GM21447 (cell line): Measurements from ENCODE around the gene POLG.
"Not testable (repeated sequence)": the region's sequence is repeated elsewhere in the genome, so short reads cannot be mapped to it uniquely, and the experiment has no call there.

ENCODE experiments used
- ATAC-seq: cut with Tn5 transposase; IDR thresholded peaks from one replicate; pipeline ENCODE4 v1.9.1; 2021; ENCODE audit not compliant: unreplicated experiment

POLG gene

GRCh38 chr15:89291934-89292438 is 42.6 kb downstream of the POLG start:
- ATAC-seq = no peak

DNA sequence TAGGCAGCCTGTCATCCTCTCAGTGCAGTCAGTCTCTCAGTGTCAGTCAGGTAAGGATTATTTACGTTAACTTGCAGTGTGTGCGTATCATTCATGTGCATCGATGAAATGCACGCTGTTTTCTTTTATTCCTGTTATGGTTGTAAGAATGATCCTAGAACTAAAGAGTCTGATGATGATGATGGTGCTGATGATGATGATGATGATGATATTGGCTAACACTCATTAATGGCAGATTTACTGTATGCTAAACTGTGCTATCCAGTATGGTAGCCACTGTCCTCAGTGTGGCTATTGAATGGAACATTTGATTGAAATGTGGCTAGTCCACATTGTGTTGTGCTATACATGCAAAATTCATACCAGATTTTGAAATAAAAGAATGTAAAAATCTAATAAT is 51.4 kb downstream of the POLG start:
- no peak for ATAC-seq

DNA sequence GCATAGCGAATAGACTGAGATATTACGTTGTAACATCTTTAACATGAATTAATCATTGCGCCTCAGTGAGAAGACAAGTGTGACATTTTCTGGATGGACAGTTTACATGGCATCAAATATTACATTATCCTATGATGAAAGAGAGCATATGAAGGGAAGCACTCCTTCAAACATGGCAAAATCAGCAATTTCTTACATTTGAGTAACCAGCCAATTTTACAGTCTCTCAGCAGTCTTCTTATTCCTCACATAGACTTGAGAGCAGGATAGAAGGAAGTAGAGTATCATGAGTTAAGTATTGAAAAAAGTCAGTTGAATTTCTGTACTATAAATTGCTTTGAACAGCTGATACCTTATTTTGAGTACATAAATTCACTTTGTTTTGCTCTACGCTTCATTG is 52.0 kb downstream of the POLG start:
- ATAC-seq = no peak

- no peak for ATAC-seq
Measured at GRCh38 chr15:89278307-89278706, 56.3 kb downstream of the POLG start.

DNA sequence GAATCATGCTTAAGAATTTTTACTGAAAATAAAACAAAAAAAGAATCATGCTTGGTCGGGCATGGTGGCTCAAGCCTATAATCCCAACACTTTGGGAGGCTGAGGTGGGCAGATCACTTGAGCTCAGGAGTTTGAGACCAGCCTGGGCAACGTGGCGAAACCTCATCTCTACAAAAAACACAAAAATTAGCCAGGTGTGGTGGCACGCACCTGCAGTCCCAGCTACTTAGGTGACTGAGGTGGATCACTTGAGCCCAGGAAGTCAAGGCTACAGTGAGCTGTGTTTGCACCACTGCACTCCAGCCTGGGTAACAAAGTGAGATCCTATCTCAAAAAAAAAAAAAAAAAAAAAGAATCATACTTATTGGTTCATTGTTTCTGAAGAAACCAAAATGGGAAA is 57.3 kb downstream of the POLG start:
- ATAC-seq = not testable (repeated sequence)
